Fibroblast of skin of left quadriceps (primary cell): ENCODE results near the gene TOLLIP.

Experiments used
- DNase-seq, 2 experiments: peaks; one replicate each; pipeline ENCODE4 v3.0.0-alpha.2; 2013; ENCODE audit warnings: low read depth in 2 of 2

Gene TOLLIP

DNA sequence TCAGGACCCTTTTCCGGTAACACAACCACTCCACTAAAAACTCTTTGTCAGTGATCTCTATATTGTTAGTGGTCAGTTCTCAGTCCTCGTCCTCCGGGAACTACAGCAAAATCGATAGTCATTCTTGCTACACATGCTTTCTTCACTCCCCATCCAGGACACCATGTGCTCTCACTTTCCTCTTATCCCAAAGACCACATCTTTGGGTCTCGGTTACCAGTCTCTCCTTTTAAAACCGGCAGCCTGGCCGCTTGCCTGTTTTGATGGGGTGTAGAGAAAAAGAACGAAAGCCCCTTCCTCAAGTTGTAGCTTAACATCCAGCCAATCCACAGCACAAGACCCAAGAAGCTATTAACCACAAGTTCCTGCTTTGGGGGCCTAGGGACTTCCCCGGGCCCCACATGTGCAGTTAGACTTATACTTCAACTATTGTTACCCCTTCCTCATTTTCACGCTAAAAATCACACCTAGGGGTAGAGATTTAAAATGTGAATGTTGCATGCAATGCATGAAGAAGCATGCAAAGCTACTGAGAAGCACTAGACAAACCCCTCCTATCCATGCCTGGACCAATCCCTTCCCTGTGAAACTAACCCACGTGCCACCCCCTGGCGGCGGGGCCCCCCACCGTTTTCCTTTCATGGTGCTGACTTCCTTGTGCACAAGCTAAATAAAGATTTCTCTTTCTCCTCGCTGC lies 1.5 kb upstream of the TOLLIP start:
- DNase-seq = no peak

DNA sequence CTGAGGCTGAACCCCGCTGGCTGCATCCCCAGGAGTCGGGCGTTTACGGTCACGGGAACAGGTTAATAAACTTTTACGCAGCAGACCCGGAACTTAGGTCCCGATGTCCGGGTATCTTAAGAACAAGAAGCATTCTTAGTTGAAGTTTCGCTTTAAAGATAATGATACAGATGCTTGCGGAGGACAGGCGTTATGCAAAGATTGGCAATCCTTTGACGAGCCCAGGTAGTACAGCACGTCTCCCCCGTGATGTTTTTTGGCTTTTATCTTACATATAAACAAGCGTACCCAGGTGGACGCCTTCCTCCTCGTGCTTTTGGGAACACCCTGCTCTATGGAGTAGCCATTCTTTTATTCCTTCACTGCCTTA lies 871 bp upstream of the TOLLIP start:
- DNase-seq = no peak

DNA sequence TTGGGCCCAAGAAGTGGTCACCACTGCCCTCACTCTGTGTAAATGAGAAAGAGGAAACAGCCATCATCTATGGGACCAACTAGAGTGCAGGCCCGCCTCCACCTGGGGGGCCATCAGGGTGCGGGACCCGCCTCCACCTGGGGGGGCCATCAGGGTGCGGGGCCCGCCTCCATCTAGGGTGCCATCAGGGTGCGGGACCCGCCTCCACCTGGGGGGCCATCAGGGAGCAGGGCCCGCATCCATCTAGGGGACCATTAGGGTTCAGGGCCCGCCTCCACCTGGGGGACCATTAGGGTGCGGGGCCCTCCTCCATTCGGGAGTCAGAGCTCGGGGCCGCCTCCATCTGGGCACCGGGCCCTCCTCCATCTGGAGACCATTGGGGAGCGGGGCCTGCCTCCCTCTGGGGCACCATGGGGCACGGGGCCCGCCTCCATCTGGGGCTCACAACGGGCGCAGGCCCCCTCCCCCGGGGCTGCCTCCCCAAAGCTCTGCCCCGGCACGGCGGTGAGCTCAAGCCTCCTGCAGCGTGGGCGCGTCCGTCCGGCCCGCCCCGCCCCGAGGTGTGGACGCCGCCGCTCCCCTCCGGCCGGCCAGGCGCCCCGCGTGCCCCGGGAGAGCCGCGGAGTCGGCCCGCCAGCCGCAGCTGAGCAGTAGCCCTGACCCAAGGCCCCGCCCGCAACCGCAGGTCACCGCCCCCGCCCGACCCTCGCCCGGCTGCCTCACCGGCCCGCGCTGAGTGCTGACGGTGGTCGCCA lies 512 bp downstream of the TOLLIP start:
- no peak for DNase-seq

DNA sequence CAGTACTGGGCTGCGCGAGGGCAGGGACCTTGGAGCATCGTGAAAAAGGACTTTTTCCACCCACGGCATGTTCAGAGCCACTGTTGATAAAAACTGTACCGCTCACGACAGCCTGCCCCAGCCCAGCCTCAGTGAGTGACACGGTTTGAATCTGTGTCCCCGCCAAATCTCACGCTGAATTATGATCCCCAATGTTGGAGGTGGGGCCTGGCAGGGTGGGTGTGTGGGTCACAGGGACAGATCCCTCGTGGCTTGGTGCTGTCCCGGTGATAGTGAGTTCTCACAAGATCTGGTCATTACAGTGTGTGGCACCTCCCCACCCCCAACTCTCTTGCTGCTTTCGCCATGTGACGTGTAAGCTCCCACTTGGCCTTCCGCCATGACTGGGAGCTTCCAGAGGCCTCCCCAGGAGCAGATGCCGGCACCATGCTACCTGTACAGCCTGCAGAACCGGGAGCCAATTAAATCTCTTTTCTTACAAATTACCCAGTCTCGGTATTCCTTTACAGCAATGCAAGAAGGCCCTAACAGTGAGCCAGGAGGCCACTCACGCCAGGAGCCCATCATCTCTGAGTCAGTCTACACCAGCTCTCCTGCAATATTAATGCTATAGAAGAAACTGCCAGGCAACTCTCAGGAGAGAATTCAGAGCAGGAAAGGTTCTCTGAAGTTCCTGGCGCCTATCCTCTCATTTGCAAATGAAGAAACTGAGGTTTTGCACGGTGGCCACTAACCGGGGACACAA lies 1.3 kb downstream of the TOLLIP start:
- no peak for DNase-seq

DNA sequence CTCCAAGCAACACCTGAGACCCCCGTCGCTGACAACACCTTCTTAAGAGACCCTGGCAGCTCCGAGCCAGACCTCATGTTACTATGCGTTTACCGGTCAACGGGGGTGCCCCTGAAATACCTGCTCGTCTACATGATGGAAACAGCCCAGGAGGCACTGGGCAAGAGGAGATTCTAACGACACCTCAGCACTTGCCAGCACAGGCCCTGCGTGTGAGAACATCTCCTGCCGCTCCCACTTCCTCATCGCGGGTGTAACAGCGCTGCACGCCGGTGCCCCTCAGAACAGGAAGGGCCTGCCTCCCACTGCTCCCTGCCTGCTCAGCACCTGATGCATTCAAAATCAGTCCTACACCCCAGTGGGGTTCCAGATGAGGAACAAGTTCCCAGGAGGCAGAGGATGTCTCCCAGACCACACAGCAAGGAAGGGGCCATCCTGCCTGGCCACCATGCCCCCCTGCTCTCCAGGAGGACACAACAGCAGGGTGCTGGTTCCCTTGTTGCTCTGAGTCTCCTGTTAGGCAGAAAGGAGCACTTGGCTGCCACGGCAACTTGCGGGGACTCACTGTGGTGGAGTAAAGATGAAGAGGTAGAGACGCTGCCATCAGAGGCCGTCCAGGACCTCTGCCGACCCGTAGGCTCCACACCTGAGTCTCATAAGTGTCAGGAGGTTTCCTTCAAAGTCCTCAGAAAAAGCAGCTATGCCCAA lies 2.1 kb downstream of the TOLLIP start:
- no peak for DNase-seq

DNA sequence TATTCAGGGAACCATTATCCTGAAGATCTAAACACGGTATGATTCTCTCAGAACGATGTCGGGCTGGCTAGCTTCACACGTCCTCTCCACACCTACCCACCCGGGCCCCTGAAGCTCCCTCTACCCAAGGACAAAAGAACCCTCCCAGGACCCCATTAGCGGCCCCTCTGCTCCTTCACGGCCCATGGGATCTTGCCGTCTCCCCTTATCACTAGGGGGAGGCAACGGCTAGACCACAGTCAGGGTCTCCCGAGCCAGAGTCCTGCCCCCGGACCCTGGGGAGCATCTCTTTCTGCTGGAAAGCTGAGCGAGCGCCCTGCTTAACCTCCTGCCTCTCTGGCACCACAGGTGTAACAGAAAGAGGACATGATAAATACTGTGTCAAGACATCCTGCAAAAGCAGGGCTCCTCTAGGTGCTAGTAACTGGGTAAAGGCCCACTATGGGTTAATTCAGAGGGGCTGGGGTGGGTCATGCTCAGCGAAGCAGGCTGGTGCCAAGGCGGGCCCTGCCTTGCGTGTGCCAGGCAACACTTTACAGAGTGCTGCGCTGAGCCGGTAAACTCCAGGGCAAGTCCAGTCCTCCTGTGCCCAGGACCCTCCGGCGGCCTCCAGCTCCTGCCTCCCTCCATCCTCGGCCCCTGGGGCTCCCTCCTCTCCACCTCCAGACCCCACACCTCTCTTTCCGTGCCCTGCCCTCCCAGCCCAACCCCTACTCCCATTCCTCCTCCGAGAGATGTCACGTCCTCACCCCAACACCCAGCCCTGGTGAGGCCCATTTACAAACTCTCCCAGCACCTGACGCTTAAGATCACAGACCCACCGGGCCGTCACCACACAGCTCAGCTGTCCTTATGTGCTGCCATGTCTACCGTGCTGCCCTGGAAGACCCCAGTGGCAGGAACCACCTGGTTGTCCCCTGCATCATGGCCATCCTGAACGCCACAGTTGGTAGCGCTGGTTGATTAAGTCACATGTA lies 3.0 kb downstream of the TOLLIP start:
- DNase-seq = no peak

DNA sequence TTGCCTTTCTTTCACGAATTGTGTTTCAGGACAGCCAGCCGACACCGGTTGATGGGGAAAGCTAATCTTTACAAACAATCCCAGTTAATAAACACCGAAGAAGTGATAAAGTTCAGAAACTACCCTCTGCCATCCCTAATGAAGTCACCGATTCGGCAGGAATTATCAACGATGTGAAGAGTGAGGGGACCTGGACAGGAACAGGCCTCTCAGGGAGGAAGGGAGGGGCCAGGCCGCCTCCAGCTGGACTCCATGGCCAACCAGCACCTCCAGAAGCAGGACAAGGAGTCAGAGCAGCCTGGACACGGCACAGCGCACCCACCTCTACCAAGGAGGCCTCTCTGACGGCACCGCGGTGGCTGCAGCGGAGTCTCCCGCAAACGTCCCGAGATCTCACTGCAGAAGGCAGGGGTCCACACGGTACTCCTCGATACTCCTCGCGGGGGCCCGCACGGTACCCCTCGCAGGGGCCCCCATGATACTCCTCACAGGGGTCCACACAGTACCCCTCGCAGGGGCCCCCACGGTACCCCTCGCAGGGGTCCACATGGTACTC lies 3.9 kb downstream of the TOLLIP start:
- no peak for DNase-seq

DNA sequence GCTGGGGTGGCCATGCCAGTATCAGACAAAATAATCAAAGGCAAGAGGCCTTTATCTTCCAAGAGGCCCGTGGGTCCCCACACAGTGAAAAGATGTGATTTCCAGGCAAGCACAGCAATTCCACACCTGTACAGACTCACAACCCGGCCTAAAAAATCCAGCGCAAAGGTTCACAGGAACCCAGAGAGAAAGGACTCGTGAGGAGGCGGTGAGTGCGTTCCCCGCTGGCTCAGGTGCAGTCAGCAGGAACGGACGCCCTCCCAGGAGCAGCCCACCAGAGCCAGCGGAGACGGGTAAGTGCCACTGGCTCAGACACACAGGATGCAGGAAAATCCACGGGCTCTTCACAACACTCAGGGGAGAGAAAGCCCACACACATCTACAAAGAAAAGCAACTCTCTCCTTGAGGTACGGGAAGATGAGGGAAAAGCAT lies 4.4 kb downstream of the TOLLIP start:
- no peak for DNase-seq

DNA sequence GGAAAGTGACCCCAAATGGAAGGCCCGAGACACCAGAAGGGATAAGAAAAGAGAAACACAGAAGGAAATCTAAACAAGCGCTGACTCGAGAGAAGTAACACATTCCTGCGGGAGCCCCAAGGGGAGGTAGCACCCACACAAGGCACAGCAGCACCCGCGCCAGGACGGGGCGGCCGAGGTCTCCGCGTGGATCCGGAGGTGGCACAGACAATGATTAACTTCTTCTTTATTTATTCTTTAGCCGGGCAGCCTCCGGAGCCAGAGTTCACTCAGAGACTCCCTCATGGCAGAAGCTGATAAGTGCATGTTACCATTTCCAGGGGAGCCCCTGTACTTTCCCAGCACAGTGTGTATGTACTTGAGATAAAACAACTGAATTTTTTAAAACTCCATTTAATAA lies 5.1 kb downstream of the TOLLIP start:
- no peak for DNase-seq

DNA sequence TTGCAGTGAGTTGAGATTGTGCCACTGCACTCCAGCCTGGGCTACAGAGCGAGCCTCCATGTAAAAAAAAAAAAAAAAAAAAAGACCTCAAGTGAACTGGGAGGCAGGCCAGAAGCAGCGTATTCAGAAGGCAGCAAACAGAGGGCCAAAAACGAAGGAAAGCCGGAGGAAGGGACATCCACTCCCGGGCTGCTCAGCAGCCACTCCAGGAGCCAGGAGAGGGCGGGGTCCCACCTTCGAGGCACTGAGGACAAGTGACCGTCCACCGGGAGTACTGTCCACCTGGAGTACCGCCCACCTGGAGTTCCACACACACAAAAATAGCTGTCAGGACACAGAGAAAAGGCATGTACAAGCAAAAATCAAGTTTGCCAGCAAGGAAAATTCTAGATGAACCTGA lies 5.5 kb downstream of the TOLLIP start:
- DNase-seq = no peak

DNA sequence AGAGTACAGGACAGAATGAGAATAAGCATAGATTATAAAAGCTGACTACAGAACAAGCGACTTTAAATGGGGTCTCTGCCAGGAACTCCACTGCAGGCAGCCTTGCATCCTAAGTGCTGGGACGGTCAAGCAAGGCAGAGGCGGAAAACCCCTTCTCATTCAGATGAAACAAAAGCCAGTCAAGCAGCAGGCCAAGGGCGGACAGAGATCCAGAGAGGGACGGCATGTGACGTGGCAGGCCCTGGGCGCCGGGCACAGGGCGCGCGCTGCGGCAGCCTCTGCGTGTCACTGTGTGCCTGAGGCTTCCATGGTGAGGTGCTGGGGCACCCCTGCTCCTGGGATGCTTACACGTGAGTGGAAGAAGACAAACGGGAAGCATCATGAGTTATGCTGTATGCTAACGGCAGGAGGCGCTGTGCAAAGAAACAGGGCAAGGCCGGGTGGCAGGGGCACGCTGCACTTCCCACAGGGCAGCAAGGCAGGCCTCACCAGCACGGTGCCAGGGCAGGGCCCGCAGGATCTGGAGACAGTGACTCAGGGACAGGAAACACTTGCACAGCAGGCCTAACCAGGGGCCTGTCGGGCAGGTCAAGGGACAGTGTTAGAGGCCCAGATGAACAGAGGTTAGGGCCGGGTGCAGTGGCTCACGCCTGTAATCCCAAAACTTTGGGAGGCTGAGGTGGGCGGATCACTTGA lies 6.2 kb downstream of the TOLLIP start:
- DNase-seq = no peak

DNA sequence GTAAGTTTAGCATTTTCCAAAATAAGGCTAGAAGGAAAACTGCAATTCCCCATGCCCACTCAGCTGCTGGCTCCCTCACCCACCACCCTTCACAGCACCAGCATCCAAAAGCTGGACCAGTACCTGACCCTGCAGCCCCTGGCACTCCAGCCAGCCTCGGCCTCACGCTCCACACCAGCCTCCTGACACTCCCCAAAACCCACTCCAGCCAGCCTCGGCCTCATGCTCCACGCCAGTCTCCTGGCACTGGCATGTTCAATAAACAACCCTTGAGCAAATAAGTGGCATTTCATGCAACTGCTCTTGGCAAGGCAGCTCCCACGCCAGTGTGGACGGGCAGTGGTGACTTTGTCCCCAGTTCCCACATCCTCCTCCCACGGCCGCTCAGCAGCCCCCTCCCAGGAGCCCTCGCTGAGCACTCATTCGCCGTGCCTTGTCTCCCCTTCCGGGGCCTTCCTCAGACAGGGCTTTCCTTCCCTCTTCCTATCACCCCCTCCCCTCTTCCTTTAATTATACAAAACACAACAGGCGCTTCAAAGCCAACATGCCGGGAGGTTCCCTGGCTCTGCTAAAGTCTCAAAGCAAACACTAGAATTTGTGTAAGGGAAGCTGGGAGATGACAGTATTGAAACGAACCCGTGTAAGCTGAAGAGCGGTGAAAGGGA lies 6.8 kb downstream of the TOLLIP start:
- DNase-seq = no peak

DNA sequence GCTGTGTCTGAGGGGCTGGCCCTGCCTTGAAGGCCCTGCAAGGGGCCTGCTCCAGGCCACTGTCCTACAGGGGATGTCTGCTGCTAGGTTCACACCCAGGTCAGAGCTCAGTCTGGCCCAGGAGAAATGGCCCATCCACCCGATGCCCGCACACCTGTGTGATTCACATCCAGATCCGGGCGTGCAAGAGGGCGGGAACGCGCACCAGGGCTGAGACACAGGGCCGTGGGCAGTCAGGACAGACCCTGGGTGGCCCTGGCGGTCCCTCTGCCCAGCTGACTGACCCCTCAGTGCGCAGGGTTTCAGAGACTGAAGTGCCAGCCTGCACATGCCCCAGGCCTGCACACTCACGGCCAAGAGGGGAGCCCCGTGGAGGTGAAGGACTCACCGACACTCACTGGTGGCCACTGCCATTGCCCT lies 7.4 kb downstream of the TOLLIP start:
- DNase-seq = no peak

DNA sequence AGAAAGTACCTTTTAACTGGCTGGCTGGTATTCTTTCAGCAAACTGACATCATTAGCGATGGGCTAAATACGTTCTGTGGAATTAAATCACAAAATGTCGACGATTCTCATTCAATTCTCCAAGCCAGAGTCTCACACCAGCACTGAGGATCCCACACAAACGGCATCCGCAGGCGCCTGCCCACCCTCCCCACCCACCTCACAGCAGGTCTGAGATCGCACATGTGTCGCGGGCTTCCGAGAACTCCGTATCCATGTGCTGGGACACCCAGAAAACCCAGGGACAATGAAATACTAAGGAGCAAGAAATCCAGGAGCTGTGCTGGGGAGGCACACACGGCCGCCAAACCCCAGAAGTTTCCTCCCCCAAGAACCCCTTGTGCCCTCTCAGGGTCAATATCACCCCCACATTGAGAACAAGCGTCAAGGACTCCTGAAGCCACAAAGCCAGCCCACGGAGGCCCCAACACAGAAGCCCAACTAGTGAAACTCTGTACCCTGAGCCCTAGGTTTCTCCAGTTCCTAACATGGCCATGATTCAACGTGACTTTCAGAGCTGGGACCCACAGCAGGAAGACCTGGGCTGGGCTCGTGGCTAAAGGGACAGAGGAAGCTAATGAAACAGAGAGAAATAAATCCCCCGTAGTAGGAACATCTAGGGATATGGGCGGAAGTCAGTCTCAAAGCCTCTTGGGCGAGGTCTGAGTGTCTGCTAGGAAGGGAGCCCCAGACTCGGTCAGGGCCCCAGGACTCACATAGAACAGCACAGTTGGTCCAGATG lies 8.0 kb downstream of the TOLLIP start:
- DNase-seq = no peak

DNA sequence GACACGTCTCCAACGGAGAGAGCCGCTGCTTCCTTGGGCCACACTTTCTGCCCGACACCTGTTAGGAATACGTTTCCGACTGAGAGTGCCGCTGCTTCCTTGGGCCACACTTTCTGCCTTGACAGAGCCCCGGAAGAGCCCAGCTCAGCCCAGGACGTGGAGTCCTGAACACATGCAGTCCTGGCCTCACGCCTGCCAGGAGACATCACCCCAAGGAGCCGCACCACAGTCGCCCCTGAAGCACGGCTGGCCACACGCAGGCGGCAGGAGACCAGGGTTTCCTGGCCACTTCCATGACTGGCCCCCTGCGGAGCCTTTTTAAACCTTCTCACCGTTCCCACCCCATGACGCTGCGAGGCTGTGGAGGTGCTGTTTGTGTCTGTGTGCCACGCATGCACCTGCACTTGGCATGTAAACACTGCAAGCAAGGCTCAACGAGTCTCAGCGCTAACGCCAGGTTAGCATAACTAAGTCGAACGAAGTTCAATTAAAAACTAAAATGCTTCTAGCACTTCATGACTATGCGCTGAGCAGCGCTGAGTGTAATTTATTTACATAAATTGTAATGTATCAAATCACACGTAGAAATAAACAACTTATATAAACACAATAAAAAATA lies 8.8 kb downstream of the TOLLIP start:
- DNase-seq = no peak

DNA sequence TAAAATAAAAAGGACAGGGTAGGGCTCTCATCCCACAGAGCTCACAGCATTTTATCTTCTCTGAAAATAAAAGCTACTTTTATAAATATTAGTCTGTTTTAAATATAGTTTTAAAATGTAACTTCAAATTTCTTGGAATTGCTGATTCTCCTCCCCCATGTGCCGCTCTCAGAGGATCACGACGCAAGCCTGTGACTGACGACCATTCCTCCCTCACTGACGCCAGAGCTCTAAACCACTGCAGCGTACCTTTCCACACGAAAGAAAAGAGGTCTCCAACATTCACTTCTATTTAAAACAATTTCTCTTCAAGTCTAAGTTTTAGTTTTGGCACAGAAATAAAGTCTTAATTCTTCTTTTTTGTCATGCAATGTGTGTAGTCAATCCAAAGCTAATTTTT lies 9.3 kb downstream of the TOLLIP start:
- DNase-seq = no peak

DNA sequence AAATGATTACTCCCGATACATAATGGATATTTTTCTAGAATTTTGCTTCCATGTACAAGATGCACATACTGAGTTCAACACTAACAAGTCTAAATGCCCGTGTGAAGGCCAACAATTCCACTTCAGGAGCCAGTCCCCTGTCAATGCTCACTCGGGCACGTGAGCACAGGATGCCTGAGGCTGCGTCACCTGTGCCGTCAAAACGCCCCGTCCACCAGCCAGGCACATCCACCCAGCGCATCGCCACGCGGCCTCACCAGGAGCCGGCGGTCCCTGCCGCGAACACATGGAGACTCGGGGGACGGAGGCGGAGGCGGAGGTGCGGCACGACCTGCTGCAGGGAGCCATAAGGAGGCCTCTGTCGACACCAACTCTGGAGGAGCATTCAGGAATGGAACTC lies 9.8 kb downstream of the TOLLIP start:
- no peak for DNase-seq
